ENCODE data around the gene SHROOM3. TPM values are rescaled to one million over a fixed set of nuclear protein-coding genes. Genes with fewer than 3 reads are reported as not detected.

SHROOM3 gene
- total and polyA plus RNA-seq, 2 of the 13 experiments (the other 11 are each of a cell fraction or from before 2014, with no cell fraction given), result 0.01 TPM; not detected in 1

DNA sequence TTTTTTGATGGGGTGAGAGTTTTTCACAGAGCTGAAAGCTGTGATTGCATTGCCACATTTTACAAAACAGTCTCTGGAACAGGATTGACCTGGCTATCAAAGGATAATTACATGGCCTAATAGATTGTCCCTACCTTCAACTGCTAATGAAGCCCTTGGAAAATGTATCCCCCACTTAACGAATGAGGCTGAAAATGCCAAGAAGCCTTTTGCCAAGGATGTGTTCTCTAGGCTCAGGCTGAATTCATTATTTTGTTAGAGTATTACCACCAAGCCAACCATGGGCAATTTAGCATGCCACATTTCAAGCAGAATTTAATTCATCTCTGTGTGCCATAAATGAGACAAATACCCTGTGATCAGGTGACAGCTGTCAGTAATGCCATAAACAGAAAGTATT is 35.5 kb downstream of the SHROOM3 start (continued):
- TF ChIP-seq ZBTB25 (CRISPR knock-in tag; IDR thresholded peaks at IDR 0.05) (no peak), HNF4A (CRISPR knock-in tag; IDR thresholded peaks at IDR 0.05) (no peak), DR1 (CRISPR knock-in tag; IDR thresholded peaks at IDR 0.05) (no peak), MTF2 (CRISPR knock-in tag; IDR thresholded peaks at IDR 0.05; ENCODE audit: borderline replicate concordance) (no peak), ZFP82 (CRISPR knock-in tag; IDR thresholded peaks at IDR 0.05; ENCODE audit: borderline replicate concordance) (no peak), RAD21 (CRISPR knock-in tag; IDR thresholded peaks at IDR 0.05) (no peak)
- TF ChIP-seq, protein P1, sequence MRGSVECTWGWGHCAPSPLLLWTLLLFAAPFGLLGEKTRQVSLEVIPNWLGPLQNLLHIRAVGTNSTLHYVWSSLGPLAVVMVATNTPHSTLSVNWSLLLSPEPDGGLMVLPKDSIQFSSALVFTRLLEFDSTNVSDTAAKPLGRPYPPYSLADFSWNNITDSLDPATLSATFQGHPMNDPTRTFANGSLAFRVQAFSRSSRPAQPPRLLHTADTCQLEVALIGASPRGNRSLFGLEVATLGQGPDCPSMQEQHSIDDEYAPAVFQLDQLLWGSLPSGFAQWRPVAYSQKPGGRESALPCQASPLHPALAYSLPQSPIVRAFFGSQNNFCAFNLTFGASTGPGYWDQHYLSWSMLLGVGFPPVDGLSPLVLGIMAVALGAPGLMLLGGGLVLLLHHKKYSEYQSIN (CRISPR knock-in tag; IDR thresholded peaks at IDR 0.05; ENCODE audit: borderline replicate concordance), result no peak
- TF ChIP-seq, protein P2, sequence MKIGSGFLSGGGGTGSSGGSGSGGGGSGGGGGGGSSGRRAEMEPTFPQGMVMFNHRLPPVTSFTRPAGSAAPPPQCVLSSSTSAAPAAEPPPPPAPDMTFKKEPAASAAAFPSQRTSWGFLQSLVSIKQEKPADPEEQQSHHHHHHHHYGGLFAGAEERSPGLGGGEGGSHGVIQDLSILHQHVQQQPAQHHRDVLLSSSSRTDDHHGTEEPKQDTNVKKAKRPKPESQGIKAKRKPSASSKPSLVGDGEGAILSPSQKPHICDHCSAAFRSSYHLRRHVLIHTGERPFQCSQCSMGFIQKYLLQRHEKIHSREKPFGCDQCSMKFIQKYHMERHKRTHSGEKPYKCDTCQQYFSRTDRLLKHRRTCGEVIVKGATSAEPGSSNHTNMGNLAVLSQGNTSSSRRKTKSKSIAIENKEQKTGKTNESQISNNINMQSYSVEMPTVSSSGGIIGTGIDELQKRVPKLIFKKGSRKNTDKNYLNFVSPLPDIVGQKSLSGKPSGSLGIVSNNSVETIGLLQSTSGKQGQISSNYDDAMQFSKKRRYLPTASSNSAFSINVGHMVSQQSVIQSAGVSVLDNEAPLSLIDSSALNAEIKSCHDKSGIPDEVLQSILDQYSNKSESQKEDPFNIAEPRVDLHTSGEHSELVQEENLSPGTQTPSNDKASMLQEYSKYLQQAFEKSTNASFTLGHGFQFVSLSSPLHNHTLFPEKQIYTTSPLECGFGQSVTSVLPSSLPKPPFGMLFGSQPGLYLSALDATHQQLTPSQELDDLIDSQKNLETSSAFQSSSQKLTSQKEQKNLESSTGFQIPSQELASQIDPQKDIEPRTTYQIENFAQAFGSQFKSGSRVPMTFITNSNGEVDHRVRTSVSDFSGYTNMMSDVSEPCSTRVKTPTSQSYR (CRISPR knock-in tag; IDR thresholded peaks at IDR 0.05; ENCODE audit: borderline replicate concordance), result no peak

DNA sequence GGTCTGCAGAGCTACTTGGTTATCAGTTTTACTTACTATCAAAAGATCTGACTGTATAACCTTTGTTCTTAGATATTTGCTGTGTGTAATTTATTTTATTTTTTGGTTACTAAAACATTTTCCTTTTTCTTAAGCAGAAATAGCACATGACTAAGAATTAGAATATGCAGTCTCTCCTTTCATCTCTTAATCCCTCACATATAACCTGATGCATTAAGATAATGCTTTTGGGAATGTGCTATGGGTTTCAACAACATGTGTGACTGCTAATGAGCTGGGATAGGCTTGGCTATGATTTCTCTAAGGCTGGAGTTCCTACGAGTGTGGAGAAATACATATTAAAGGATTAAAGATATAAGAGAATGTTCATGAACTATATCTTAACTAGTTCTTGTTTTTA is 41.5 kb downstream of the SHROOM3 start:
- in situ Hi-C loops (cut with HindIII; ENCODE audit: extremely low pct_ligation_motif_present, low pct_unique_long_range_greater_than_20kb) (no loop called here), intact Hi-C loops (cut with micrococcal nuclease; ENCODE audit: unreplicated experiment) (no loop called here)
- Histone ChIP-seq H4K20me1 (ENCODE audit: insufficient read depth, low read length) (no peaks in the 10 kb centered on the region), H3K27ac (ENCODE audit: extremely low read length, insufficient read depth, low read length) (no peak overlapping the region), H3K36me3 (replicated peaks in 1 of 2; ENCODE audit: control insufficient read depth in 1 of 2, insufficient read depth in 2 of 2, low read length in 2 of 2) (no peaks in the 10 kb centered on the region), H3K4me3 (replicated peaks in 1 of 3; ENCODE audit: insufficient read depth in 1 of 3, low read depth in 2 of 3, low read length in 3 of 3) (no peak overlapping the region), H3K4me2 (ENCODE audit: low read depth, low read length) (no peak overlapping the region), H3K27me3 (ENCODE audit: control insufficient read depth in 1 of 2, insufficient read depth in 2 of 2, low read length in 2 of 2) (no peaks in the 10 kb centered on the region), H3K9ac (ENCODE audit: insufficient read depth, low read depth, low read length) (no peak overlapping the region), H2AFZ (ENCODE audit: low read length) (no peak overlapping the region), H3K9me3 (ENCODE audit: low read length) (no peaks in the 10 kb centered on the region), H3K4me1 (ENCODE audit: insufficient read depth, low read length) (no peaks in the 10 kb centered on the region), H3K79me2 (ENCODE audit: insufficient read depth, low read length) (no peaks in the 10 kb centered on the region)
- WGBS (ENCODE audit: low lambda C conversion rate), result 36% methylated on average over 1 of the region's 1 CpG
- DNase-seq (ENCODE audit: low spot score), result no peak
- ChIA-PET CTCF (ENCODE audit: low intra/inter-chr PET ratio, low total read pairs) (no interaction called here), POLR2A (no interaction called here)
- no peak for FAIRE-seq
- no peak for ATAC-seq
- BruUV-seq (replicated peaks), result no TSS peak
- TF ChIP-seq CHCHD3 (CRISPR knock-in tag; IDR thresholded peaks at IDR 0.05) (no peak), ZC3H4 (CRISPR knock-in tag; IDR thresholded peaks at IDR 0.05; ENCODE audit: borderline replicate concordance) (no peak)
- TF ChIP-seq, protein P3, sequence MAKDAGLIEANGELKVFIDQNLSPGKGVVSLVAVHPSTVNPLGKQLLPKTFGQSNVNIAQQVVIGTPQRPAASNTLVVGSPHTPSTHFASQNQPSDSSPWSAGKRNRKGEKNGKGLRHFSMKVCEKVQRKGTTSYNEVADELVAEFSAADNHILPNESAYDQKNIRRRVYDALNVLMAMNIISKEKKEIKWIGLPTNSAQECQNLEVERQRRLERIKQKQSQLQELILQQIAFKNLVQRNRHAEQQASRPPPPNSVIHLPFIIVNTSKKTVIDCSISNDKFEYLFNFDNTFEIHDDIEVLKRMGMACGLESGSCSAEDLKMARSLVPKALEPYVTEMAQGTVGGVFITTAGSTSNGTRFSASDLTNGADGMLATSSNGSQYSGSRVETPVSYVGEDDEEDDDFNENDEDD (CRISPR knock-in tag; IDR thresholded peaks at IDR 0.05; ENCODE audit: borderline replicate concordance), result no peak

Data from HepG2 (cell line).